ENCODE measurements around the gene PSD4.

The PSD4 gene

GRCh38 chr2:113209011-113209645 is 35.4 kb downstream of the PSD4 start:
- no peak for DNase-seq

DNA sequence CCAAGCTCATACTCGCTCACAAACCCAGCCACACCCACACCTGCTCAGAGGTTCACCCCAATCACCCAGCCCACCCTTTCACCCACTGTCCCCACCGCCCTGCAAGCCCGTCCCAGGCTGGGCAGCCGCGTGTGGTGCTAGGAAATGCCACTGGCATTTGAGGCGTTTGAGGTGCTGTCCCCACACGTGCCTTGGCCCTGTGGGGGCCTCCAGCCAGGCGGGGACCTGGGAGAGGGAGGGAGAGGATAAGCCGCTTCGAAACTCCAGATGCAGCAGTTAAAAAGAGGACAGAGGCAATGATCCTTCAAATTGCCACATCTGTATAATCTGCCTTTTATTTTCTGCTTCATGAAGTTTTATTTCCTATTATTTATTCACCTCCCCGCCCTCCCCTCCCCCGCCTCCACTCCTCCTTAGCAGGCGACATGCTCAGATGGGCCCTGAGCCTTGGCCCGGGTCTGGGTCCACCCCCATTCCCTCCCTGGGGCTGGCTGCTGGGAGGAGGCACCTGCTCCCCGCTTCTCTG is 35.9 kb downstream of the PSD4 start:
- no peak for DNase-seq

DNA sequence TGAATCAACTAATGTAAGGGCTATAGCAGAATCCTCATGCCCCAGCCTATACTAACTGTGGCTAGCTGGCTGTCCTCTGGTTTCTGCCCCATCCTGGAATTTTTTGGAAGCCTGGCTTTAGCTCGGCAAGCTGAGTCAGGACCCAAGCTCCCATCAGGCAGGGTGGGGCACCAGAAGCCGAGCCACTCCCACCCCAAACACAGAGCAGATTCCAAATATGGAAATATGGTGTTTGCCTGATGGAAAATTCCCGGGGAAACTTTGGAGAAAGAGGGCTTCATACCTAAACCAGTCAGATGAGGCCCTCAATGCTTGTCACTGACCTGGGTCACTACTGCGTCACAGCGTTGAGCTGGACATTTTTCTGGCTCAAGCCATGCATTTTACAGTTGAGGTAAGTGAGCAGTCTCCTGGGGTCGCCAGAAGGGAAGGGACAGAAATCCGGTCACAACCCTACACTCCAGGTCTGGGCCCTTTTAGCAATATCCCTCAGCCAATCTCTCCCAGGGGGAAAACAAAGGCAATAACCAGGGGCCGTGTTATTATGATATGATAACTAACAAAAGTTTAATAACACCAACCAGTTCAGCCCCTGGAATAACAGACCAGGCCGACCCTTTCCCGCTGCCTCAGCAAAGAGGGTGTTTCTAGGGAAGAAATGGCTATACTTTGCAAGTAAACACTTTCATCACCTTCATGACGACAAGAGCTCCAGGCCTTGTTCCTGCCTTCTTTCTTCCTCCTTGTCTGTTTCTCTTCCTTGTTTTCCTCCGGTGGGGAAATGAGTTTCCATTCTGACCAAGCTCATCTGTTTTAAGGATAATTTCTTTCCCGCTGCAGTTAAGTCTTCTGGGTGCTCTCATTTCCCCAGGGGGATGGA is 37.7 kb downstream of the PSD4 start:
- no peak for DNase-seq

- no peak for DNase-seq
These were observed 38.7 kb downstream of the PSD4 start for GRCh38 chr2:113212245-113213060.

GRCh38 chr2:113213061-113213930 is 39.5 kb downstream of the PSD4 start:
- no peak for DNase-seq

DNA sequence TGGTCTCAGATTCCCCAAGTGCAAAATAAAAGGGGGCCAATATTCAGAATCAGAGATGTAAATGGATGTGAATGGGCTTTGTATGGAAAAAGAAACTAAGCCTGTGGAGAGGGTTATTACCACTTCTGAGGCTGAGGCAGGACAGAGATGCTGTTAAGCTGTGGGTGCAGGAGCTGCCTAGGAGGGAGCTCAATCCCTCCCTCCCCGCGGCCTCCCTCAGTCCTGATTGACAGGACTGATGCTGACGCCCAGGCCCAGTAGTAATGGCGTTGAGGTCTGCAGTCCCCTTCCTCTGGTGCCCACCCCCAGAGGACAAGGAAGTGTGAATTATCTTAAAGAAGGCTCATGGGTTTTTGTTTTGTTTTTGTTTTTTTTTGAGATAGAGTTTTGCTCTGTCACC is 40.4 kb downstream of the PSD4 start:
- no peak for DNase-seq

- no peak for DNase-seq
These were observed 41.3 kb downstream of the PSD4 start for GRCh38 chr2:113215056-113215455.

DNA sequence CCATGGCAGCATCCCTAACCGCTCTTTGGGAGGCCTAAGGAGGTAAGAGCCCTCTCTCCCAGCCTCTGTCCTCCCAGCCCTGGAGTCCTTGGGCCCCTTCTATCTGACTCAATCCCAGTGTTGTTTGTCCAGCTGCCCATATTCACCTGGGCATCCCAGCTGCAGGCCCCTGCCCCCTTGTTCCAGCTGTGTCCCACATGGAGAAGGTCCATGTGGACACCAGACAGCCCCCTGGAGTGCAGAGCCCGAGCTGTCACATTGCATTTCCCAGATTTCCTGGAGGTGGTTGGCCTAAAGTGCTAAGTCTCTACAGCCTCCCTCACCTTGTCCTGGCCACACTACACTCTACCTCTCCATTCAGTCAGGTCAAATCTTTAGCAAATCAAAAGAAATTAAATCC is 42.5 kb downstream of the PSD4 start:
- no peak for DNase-seq

- no peak for DNase-seq
These were observed 43.2 kb downstream of the PSD4 start for GRCh38 chr2:113216891-113217454.

DNA sequence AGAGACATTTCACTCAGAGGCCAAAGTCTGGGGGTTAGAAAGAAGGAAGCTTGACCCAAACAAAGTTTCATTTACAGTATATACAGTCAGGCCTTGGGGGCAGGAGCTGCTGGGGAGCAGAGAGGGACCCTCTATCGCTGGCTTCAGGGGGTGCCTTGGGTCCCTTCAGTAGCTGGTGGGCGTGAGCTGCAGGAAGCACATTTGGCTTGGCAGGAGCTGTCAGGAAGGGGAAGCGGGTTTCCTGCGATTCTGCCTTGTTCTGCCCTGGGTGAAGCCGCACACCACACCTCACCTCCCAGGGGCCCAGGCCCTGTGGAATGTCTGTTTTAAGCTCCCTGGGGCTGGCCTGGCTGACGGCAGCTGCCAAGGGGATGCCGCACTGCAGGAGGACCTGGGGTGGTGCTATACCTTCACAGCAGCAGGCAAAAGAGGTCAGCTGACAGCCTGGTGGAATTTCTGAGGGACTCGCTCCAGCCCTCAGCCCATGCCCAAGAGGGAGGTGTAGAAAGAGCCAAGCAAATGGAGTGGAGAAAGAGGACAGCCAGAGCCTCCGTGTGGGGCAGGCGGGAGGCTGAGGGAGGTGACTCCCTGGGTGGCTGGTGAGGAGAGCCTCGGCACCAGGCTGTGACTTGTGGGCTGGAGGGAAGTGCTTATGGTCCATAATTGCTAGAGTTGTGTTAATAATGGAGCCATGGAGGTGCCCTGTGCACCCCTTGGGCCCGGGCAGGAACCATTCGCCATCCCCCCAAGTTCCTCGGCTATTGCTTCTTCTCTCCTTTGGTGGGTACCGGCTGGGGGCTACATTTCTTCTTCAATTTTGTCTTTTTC is 43.9 kb downstream of the PSD4 start:
- DNase-seq, result no peak

GRCh38 chr2:113218283-113219091 is 44.7 kb downstream of the PSD4 start:
- DNase-seq, result no peak

DNA sequence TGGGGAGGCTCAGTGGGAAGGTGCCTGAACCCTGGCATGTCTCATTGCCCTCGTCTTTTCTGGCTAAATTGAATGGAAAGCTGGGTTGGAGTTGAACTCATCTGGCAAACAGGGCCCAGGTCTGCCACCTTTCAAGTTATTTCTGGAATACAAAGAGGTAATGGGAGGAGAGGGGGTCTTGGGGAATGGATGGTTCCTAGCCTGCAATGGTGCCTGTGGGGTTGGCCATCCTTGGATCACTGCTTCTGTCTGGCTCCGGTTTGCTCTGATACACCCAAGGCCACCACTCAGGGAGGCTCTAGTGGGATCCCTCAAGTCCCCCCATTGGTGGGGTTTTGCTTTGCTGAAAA is 45.3 kb downstream of the PSD4 start:
- no peak for DNase-seq

- no peak for DNase-seq
These were observed 45.7 kb downstream of the PSD4 start for GRCh38 chr2:113219525-113219888.

GRCh38 chr2:113219889-113220641 is 46.3 kb downstream of the PSD4 start:
- no peak for DNase-seq

- DNase-seq, result no peak
These were observed 47.4 kb downstream of the PSD4 start for GRCh38 chr2:113220970-113221708.

DNA sequence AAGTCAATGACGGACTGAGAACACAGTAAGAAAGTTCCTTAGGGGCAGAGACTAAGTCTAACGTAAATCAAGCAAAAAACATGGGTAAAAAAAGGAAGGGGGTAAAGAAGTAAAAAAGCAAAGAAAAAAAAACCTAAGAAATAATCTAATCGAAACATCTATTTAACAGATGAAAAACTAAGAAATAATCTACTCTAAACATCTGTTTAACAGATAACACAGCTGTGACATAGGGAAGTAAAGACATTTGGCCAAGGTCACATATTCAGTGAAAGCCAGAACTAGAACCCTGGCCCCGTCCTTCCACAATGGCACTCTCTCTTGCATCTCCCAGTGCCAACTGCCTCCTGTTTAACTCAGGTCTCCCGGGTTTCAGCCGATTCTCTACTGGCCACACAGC is 48.1 kb downstream of the PSD4 start:
- no peak for DNase-seq

GRCh38 chr2:113223813-113224212 is 50.0 kb downstream of the PSD4 start:
- DNase-seq, result no peak

DNA sequence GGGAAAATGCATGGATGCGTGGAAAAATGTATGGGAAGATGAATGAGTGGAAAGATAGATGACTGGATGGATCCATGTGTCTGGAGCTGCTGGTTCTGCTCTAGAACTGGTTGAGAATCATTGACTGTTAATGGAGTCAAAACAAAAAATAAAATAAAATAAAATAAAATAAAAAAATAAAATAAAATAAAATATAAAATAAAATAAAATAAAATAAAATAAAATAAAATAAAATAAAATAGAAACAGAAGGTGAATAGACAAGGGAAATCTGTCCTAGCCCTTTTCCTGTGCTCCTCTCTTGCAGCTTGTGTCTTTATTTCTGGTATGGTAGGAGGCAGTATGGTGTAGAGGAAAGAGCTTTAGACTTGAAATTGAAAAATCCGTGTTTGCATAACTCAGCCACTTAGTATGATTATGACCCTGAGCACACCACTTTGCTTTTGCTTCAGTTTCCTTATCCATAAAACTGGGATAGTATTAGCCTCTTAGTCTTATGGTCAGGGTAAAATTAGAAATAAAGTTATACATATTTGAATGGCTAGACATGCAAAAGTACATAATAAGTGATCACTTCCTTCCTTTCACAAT is 51.0 kb downstream of the PSD4 start:
- no peak for DNase-seq

All from effector CD8-positive, alpha-beta T cell (primary cell).